MCF 10A (cell line): ENCODE measurements around the gene SLC25A48. TPM values are rescaled to one million over a fixed set of nuclear protein-coding genes. Genes with fewer than 3 reads are reported as not detected.

ENCODE experiments used
- BruUV-seq: library from RNA; stranded (reverse); fragments of 400-500 nt; replicated peaks from 2 replicates; lab custom pipeline; 2021; lab: Mats Ljungman, UMichigan
- CTCF ChIA-PET: fragments of 300-600 bp; sonication (Branson Sonifier 250); formaldehyde crosslinking; extraction: SDS; loops from one replicate; lab custom pipeline; 2021; ENCODE audit warnings: antibody characterized with exemption, inconsistent platforms; lab: Yijun Ruan, JAX
- POLR2A ChIA-PET: fragments of 300-600, 350-650 bp; sonication (Branson Sonifier 250); formaldehyde crosslinking; extraction: SDS; loops from one replicate; lab custom pipeline; 2020; ENCODE audit warnings: antibody characterized with exemption, inconsistent platforms; lab: Yijun Ruan, JAX
- DNase-seq: peaks from one replicate; pipeline ENCODE4 v3.0.0-alpha.2; 2018; ENCODE audit not compliant: unreplicated experiment
- H3K27ac Mint-ChIP-seq: one replicate; pipeline ENCODE4 v1.8.0; 2022; ENCODE audit warnings: mild to moderate bottlenecking, low read depth, mixed read lengths; ENCODE audit not compliant: unreplicated experiment
- H3K27me3 Mint-ChIP-seq: one replicate; pipeline ENCODE4 v1.8.0; 2022; ENCODE audit warnings: mixed read lengths; ENCODE audit not compliant: insufficient read depth, unreplicated experiment
- H3K36me3 Mint-ChIP-seq: one replicate; pipeline ENCODE4 v1.8.0; 2022; ENCODE audit warnings: mild to moderate bottlenecking, moderate library complexity, mixed read lengths; ENCODE audit not compliant: insufficient read depth, unreplicated experiment
- H3K4me1 Mint-ChIP-seq: one replicate; pipeline ENCODE4 v1.8.0; 2022; ENCODE audit warnings: mixed read lengths; ENCODE audit not compliant: insufficient read depth, unreplicated experiment
- H3K4me3 Mint-ChIP-seq: one replicate; pipeline ENCODE4 v1.8.0; 2022; ENCODE audit warnings: mild to moderate bottlenecking, moderate library complexity, mixed read lengths; ENCODE audit not compliant: unreplicated experiment
- H3K9me3 Mint-ChIP-seq: one replicate; pipeline ENCODE4 v1.8.0; 2022; ENCODE audit warnings: mixed read lengths; ENCODE audit not compliant: unreplicated experiment
- CTCF ChIP-seq: fragments of 200-600 bp; IDR thresholded peaks from one replicate; pipeline ENCODE4 v1.8.0; 2022; ENCODE audit warnings: antibody characterized with exemption, mild to moderate bottlenecking; ENCODE audit not compliant: unreplicated experiment
- intact Hi-C: fragments of 100-400 bp; cut with micrococcal nuclease; formaldehyde crosslinking; loops from 2 replicates; pipeline ENCODE4 v1.14.1; 2022
- total RNA-seq: library from RNA; stranded (reverse); gene quantifications from 2 replicates; pipeline ENCODE4 v1.2.3, GENCODE V29; 2022

Gene SLC25A48
- total RNA-seq, 1 experiment from 2014 or later = not detected

- POLR2A ChIA-PET = no interaction called here
- peaks cover 54% of the 10 kb centered on the region for H3K27me3 Mint-ChIP-seq
- intact Hi-C loops = no loop called here
Measured at GRCh38 chr5:135905144-135905543, 70.7 kb downstream of the SLC25A48 start.

GRCh38 chr5:135913713-135914626 lies 79.5 kb downstream of the SLC25A48 start:
- Mint-ChIP-seq H3K36me3 (no peaks in the 10 kb centered on the region), H3K9me3 (no peaks in the 10 kb centered on the region), H3K4me3 (no peak overlapping the region), H3K27ac (no peak overlapping the region), H3K4me1 (no peaks in the 10 kb centered on the region), H3K27me3 (peaks cover 100% of the 10 kb centered on the region)
- CTCF ChIA-PET = interaction anchor here (0.7 to 2.5 kb wide), 6 partner anchors 31 to 348 kb away, joined by 3 to 10 read pairs (median 3); no protein-coding TSS in a partner anchor
- POLR2A ChIA-PET = no interaction called here
- no peak for TF ChIP-seq CTCF
- DNase-seq = no peak
- no TSS peak for BruUV-seq
- intact Hi-C loops = no loop called here

More at GRCh38 chr5:135905144-135905543, 70.7 kb downstream of the SLC25A48 start:
- no peak overlapping the region for H3K27ac Mint-ChIP-seq
- no peaks in the 10 kb centered on the region for H3K9me3 Mint-ChIP-seq
- CTCF ChIA-PET = interaction anchor here (0.5 to 2.0 kb wide), 13 partner anchors 11 to 439 kb away, joined by 3 to 6 read pairs (median 3); no protein-coding TSS in a partner anchor
- H3K4me3 Mint-ChIP-seq = no peak overlapping the region
- no peaks in the 10 kb centered on the region for H3K36me3 Mint-ChIP-seq
- DNase-seq = no peak
- no peaks in the 10 kb centered on the region for H3K4me1 Mint-ChIP-seq
- BruUV-seq = no TSS peak
- no peak for TF ChIP-seq CTCF

GRCh38 chr5:135915466-135916001 lies 81.1 kb downstream of the SLC25A48 start:
- no peak for DNase-seq
- CTCF ChIA-PET = interaction anchor here (0.8 to 2.5 kb wide), 4 partner anchors 27 to 453 kb away, joined by 4 to 10 read pairs (median 6); no protein-coding TSS in a partner anchor
- H3K27me3 Mint-ChIP-seq = peaks cover 95% of the 10 kb centered on the region

More at GRCh38 chr5:135915466-135916001, 81.1 kb downstream of the SLC25A48 start:
- no peak overlapping the region for H3K4me3 Mint-ChIP-seq
- H3K36me3 Mint-ChIP-seq = no peaks in the 10 kb centered on the region
- intact Hi-C loops = no loop called here
- no peaks in the 10 kb centered on the region for H3K9me3 Mint-ChIP-seq
- no peaks in the 10 kb centered on the region for H3K4me1 Mint-ChIP-seq
- no peak for TF ChIP-seq CTCF
- POLR2A ChIA-PET = interaction anchor here (1.0 kb wide), 1 partner anchor 22 kb away, joined by 5 read pairs; no protein-coding TSS in a partner anchor
- no TSS peak for BruUV-seq
- no peak overlapping the region for H3K27ac Mint-ChIP-seq
